HG02973 (cell line): ENCODE results near the gene ZNF821.
"Not testable (repeated sequence)": the region's sequence is repeated elsewhere in the genome, so short reads cannot be mapped to it uniquely, and the experiment has no call there.

ENCODE experiments used
- ATAC-seq: cut with Tn5 transposase; IDR thresholded peaks from one replicate; pipeline ENCODE4 v1.9.1; 2021; ENCODE audit warnings: moderate library complexity; ENCODE audit not compliant: unreplicated experiment

ZNF821 gene

GRCh38 chr16:71883849-71884638 is at the start of gene ZNF821:
Gene ZNF821, minus strand, starts transcription at chr16:71884182. Its CDS starts 4,236 bp downstream, at chr16:71879946.
- peak; percentile 39 for ATAC-seq

GRCh38 chr16:71933017-71933416 is 49.0 kb upstream of the ZNF821 start:
- no peak for ATAC-seq

- ATAC-seq: no peak
Measured at GRCh38 chr16:71931599-71931998, 47.6 kb upstream of the ZNF821 start.

DNA sequence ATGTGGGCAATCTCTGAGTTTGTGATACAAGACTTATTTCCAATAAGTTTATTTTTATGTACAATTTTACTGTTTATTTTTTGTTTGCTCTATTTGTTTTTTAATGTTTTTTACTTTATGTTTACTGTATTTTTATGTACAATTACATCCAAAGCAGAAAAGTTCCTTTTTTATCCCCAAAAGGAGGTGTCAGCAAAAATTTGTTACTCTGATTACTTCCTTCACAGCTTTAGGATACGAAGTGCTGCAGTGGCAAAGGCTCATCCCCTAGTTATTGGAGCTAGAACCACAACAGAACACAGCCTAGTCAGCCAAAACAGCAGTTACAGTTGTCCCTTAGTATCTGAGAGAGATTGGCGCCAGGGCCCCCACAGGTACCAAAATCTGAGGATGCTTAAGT is 47.0 kb upstream of the ZNF821 start:
- ATAC-seq: no peak

GRCh38 chr16:71930013-71930563 is 46.1 kb upstream of the ZNF821 start:
- ATAC-seq: no peak

DNA sequence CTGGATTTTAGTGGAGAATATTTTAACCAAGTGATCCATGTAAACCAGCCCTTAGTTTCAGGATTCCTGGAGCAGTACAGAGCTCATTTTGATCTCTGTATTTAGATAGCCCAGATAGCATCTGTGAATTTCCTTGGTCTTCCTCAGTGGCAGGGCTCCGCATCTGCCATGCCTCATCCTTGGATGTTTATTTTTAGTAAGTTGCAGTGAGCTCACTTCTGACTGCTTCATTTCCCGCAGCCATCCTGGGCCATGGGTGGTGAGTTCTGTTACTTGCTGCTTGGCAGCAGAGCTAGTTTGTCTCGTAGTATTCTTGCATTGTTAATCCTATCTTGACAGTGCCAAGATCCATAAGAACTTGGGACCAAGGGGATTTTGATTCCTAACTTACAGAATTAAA is 45.1 kb upstream of the ZNF821 start:
- ATAC-seq: no peak

- ATAC-seq: no peak
Measured at GRCh38 chr16:71927787-71928186, 43.8 kb upstream of the ZNF821 start.

DNA sequence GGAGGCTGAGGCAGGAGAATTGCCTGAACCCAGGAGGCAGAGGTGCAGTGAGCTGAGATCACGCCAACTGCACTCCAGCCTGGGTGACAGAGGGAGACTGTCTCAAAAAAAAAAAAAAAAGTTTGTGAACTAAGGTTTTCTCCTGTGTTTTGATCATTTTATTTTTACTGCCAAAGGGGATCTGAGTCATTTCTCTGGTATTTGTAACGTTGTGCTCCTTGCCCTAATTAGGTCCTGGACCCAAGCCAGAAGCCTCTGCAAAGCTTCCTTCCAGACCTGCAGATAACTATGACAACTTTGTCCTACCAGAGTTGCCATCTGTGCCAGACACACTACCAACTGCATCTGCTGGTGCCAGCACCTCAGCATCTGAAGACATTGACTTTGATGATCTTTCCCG is 43.4 kb upstream of the ZNF821 start:
- no peak for ATAC-seq

DNA sequence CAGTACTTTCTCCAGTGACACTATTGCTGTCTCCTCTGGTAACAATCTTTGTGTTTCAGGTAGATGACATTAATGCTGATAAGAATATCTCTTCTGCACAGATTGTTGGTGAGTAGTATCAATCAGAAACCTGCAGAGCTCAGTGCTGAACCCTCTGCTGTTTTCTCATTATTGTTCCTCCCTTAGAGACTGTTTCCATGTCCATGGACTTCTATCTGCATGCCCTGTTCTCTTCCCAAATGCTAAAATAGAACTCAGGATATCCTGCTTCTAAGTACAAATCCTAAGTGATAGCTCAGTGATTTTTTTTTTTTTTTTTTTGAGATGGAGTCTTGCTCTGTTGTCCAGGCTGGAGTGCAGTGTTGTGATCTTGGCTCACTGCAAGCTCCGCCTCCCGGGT is 40.7 kb upstream of the ZNF821 start:
- no peak for ATAC-seq

GRCh38 chr16:71923941-71924690 is 40.1 kb upstream of the ZNF821 start:
- ATAC-seq: no peak

DNA sequence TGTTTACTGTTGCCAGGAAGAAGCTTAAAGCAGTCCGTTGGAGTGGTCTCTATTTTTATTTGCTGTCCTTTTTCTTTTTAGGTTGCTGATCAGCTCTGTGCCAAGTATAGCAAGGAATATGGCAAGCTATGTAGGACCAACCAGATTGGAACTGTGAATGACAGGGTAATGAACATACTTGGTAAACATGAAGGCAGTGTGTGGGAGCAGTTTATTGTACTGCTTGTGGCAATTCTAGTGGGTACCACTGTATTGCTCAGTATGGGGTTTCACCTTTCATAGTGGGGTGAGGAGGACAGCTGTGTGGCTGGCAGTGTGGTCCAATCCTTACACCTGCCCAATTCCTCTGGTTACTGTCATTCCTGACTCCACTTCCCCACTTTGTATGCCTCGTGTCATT is 36.7 kb upstream of the ZNF821 start:
- ATAC-seq: no peak

GRCh38 chr16:71919035-71919434 is 35.1 kb upstream of the ZNF821 start:
- no peak for ATAC-seq

GRCh38 chr16:71917900-71918299 is 33.9 kb upstream of the ZNF821 start:
- ATAC-seq: no peak

DNA sequence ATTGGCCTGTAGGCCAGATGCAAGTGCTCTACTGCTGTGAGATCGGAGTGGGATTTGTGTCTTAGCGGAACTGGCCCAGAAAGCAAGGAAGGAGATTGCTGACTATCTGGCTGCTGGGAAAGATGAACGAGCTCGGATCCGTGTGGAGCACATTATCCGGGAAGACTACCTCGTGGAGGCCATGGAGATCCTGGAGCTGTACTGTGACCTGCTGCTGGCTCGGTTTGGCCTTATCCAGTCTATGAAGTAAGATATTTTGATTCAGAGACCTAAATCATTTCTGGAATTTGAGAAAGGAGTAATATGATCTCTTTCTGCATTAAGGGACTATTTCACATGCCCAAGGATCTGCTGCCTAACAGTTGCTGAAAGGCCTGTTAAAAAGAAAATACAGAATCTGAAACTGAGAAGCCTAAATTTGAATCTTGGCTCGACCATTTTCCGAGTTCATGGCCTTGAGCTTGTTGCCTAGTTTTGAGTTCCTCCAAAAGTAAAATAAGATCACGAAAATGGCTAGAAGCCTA is 32.5 kb upstream of the ZNF821 start:
- ATAC-seq: no peak

- ATAC-seq: no peak
Measured at GRCh38 chr16:71915350-71915749, 31.4 kb upstream of the ZNF821 start.

- no peak for ATAC-seq
Measured at GRCh38 chr16:71914802-71915201, 30.8 kb upstream of the ZNF821 start.

DNA sequence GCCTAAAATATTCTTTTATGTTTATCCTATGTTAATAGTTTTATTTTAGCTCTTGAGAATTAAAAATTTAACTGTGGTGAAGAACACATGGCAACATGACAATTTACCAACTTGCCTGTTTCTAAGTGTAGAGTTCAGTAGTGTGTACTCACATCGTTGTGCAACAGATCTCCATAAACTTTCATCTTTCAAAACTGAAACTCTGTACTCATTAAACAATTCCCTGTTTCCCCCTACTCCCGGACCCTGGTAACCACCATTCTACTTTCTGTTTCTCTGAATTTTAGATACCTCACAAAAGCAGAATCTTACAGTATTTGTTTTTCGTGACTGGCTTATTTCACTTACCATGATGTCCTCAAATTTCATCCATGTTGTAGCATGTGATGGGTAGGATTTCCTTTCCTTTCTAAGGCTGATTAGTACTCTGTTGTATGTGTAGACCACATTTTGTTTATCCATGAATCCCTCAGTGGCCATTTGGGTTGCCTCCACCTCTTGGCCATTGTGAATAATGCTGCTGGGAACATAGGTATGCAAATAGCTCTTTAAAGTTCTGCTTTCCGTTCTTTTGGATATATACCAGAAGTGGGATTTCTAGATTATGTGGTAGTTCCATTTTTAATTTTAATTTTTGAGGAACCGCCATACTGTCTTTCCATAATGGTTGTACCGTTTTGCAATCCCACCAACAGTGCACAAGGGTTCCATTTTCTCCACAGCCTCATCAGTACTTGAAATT is 28.7 kb upstream of the ZNF821 start:
- ATAC-seq: no peak

GRCh38 chr16:71911121-71911520 is 27.1 kb upstream of the ZNF821 start:
- no peak for ATAC-seq

DNA sequence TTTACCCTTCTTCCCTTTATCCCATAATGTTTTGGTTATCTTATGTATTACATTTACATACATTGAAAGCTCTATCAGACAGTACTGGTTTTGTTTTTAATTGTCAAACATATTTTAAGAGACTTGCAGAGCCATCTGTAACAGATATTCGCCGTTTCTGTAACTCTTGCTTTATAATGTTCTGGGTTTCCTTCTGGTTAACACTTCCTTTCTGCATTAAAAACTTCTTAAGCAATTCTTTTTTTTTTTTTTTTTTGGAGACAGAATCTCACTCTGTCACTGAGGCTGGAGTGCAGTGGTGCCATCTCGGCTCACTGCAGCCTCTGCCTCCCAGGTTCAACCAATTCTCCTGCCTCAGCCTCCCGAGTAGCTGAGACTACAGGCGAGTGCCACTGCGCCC is 21.8 kb upstream of the ZNF821 start:
- ATAC-seq: not testable (repeated sequence)

- no peak for ATAC-seq
Measured at GRCh38 chr16:71904239-71904638, 20.3 kb upstream of the ZNF821 start.

GRCh38 chr16:71903608-71904007 is 19.6 kb upstream of the ZNF821 start:
- no peak for ATAC-seq
